Stimulated activated CD8-positive, alpha-beta memory T cell treated with anti-CD3 and anti-CD28 coated beads, Interleukin-12 subunit alpha, Interleukin-12 subunit beta, amount 100 ng/mL, for 1 hour (primary cell): ENCODE measurements around the gene SUCO.
"Not testable (repeated sequence)": the region's sequence is repeated elsewhere in the genome, so short reads cannot be mapped to it uniquely, and the experiment has no call there.

Source experiments
- DNase-seq: peaks from one replicate; pipeline ENCODE4 v3.0.0-alpha.2; 2020; ENCODE audit warnings: low read depth

SUCO gene

DNA sequence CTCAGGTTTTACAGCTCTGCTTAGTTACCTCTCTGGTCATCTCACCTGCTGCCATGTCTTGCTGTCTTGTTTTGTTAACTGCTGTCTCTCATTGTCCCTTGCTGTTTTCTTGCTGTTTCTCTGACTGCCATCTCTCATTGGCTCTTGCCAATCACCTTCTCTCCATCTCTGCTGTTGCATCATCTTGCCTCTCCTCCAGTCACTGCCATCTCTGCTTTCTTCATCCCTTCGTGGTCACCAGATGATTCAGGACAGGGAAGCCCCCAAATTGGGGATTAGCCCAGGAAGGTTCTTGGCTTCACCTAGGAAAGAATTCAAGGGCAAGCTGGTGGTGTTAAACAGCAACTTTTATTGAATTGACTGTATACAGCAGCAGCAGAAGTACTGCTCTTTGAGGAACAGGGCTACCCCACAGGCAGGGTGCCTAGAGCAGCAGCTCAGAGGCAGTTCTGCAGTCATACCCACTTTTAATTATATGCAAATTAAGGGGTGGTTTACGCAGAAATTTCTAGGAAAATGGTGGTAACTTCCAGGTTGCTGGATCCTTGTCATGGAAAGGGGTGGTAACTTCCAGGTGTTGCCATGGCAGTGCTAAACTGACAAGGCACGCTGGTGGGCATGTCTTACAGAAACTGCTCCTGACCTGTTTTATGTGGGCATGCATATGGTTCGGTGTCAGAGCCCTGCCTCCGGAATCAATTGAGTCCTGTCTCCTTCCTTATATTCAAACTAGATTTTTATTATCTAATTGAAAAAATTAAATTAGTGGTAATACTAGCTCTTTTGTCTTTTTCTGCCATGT lies 33.4 kb downstream of the SUCO start:
- DNase-seq: no peak

DNA sequence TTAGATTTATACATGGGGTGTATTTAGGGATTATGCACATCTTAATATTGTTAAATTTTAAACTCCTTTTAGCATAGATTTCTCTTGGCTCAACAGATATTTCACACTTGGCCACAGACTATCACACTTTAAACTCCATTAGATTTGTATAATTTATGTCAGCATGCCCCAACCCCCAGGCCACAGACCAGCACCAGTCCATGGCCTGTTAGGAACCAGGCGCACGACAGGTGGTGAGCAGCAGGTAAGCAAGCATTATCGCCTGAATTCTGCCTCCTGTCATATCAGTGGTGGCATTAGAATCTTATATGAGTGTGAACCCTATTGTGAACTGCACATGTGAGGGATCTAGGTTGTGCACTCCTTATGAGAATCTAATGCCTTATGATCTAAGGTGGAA lies 34.8 kb downstream of the SUCO start:
- DNase-seq: no peak

DNA sequence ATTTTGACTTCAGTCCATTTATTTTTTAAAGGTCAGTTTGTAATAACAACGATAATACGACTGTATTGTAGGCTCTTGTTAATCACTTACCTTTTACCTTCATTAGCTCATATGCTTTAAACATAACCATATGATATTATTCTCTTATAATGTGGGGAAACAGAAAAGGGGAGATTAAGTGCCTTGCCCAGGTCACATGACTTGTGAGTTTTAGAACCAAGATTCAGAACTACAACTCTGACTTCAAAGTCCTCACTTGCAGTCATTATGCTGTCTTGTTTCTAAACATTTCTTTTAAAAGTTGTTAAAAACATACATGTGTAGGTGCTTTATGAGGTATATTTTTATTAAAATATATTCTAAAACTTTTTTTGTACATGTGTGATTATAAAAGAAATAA lies 41.1 kb downstream of the SUCO start:
- no peak for DNase-seq

GRCh38 chr1:172578586-172578985 lies 45.6 kb downstream of the SUCO start:
- no peak for DNase-seq

- no peak for DNase-seq
Measured at GRCh38 chr1:172581273-172581672, 48.3 kb downstream of the SUCO start.

DNA sequence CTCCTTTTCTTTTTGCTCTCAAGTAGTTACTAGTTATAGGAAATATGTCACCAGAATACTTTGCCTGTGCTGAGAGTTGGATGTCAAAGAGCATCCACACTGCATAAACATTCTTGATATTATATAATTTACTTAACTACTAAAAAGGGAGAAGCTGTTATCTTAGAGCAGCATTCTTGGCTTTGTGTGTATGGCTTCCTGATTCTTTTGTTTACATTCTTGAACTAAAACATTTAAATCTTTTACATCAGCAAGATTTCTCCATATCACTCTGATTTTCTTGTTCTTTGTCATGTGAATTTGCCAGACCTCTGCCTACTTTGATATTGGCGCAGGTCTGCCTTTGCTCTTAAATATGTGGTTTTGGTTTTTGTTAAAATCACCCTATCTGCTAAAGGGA lies 48.8 kb downstream of the SUCO start:
- no peak for DNase-seq

DNA sequence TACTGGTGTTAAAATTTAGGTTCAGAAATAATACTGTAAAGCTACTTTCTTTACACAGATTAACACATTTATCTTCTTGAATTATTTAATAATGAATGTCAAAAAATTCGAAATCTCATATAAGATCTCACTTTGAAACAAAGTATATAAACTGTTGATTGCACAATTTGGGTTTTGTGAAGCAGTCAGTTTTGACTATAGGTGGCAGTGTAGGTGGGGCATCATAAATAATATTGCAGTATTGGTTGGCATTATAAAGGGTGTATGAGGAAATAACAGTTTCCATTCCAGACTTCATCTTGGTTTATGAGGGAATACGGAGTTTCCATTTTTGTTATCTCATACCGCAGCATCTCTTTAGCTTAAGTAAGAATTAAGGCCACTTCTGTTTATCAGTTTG lies 49.9 kb downstream of the SUCO start:
- no peak for DNase-seq

DNA sequence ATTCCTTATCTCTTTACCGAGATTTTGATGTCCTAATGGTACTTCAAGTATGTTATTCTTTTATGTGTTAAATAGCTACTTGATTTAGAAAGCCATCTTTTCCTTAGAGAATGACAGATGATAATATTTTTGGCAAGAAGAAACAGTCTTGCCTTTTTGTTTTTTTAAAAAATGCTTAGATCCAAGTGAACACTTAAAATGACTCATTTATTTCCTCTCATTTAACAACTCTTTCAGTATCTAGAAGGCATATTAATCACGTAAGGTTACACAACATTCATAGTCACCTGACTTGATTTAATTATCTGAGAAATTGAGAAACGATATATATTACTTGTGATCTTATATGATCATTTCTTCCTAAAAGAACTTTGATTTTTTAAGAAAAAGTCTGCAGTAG lies 52.4 kb downstream of the SUCO start:
- no peak for DNase-seq

DNA sequence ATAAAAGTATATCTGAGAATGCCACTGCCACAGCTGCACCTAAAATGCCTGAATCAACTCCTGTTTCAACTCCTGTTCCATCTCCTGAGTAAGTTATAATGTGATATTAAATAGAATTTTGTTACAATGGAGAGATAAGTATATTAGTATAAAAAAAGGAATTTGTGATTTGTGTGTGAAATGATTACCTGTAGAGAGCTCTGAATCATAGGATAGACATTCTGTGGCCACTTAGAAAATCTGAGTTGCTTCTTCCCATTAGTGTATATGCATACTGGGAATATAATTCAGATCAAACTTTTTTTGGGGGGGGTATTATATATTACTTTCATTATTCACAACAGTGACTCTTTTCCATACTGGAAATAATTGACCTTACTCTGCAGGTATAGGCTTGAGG lies 52.9 kb downstream of the SUCO start:
- DNase-seq: no peak

DNA sequence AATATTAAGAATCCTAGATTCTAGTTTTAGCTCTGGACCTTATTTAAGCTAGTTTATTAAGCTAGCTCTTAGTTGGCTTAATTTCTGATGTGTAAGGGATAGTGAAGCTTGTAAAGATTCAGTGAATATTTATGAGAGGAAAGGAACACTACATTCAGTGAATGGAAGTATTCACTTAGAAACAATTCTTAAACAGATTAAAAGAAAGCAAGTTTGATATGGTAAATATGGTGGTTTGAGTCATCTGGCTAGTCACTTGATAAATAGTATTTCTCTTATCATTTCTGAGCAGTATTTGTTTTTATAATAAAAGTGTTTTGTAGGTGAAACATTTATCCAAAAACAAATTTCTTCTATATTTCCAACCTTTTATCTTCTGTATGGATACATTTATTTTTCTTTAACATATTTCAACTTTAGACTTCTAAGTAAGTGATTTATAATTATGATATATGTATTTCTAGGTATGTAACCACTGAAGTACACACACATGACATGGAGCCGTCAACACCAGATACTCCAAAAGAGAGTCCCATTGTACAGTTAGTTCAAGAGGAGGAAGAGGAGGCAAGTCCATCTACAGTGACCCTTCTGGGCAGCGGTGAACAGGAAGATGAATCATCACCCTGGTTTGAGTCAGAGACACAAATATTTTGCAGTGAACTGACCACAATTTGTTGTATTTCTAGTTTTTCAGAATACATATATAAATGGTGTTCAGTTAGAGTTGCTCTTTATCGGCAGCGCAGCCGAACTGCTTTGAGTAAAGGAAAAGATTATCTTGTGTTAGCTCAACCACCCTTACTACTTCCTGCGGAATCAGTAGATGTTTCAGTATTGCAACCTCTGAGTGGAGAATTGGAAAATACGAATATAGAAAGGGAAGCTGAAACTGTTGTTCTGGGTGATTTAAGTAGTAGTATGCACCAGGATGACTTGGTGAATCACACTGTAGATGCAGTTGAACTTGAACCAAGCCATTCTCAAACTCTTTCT lies 55.6 kb downstream of the SUCO start:
- no peak for DNase-seq

- DNase-seq: no peak
Measured at GRCh38 chr1:172589553-172589952, 56.6 kb downstream of the SUCO start.

DNA sequence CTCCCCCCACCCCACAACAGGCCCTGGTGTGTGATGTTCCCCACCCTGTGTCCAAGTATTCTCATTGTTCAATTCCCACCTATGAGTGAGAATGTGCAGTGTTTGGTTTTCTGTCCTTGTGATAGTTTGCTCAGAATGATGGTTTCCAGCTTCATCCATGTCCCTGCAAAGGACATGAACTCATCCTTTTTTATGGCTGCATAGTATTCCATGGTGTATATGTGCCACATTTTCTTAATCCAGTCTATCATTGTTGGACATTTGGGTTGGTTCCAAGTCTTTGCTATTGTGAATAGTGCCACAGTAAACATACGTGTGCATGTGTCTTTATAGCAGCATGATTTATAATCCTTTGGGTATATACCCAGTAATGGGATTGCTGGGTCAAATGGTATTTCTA lies 58.5 kb downstream of the SUCO start:
- DNase-seq: not testable (repeated sequence)

GRCh38 chr1:172595066-172595465 lies 62.1 kb downstream of the SUCO start:
- not testable (repeated sequence) for DNase-seq

DNA sequence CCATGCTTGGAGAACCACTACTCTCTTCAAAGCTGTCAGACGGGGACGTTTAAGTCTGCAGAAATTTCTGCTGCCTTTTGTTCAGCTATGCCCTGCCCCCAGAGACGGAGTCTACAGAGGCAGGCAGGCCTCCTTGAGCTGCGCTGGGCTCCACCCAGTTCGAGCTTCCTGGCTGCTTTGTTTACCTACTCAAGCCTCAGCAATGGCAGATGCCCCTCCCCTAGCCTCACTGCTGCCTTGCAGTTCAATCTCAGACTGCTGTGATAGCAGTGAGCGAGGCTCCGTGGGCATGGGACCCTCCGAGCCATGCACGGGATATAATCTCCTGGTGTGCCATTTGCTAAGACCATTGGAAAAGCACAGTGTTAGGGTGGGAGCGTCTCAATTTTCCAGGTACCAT lies 63.8 kb downstream of the SUCO start:
- not testable (repeated sequence) for DNase-seq

- no peak for DNase-seq
Measured at GRCh38 chr1:172599912-172600311, 67.0 kb downstream of the SUCO start.

- no peak for DNase-seq
Measured at GRCh38 chr1:172600615-172601014, 67.7 kb downstream of the SUCO start.

- DNase-seq: no peak
Measured at GRCh38 chr1:172601046-172601630, 68.2 kb downstream of the SUCO start.

- DNase-seq: no peak
Measured at GRCh38 chr1:172602706-172603105, 69.8 kb downstream of the SUCO start.

DNA sequence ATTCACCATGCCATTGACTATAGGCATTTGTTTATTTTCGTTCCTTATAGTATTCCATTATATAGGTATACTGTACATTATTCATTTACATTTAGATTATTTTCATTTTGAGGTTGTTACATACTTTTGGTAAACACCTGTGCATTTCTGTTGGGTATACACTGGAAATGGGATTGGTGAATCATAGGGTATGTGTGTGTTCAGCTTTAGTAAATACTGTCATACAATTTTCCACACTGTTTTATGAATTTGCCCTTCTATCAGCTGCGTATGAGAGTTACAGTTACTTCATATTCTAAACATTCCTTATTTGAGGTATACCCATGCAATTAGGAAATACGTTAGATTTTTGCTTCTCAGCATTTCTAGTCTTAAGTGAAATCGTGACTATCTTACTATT lies 70.9 kb downstream of the SUCO start:
- no peak for DNase-seq

GRCh38 chr1:172605641-172606040 lies 72.7 kb downstream of the SUCO start:
- DNase-seq: no peak

DNA sequence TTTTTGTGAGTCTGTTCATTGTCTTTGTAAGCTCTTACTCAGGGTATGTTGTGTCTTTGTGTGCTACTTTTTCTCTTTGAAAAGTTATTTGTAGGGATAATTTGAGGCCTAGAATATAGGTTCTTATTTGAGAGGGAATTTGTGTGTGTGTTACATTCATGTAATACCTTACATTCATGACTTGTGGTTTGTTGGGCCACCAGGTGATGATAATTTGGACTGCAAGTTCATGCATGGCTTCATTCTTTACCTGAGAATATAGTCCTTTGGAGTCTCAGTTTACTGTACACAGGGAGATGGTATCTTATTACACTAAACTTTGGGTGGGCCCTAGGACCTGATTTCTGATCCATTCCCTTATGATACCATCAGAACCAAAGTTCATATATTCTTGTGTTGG lies 74.2 kb downstream of the SUCO start:
- no peak for DNase-seq

DNA sequence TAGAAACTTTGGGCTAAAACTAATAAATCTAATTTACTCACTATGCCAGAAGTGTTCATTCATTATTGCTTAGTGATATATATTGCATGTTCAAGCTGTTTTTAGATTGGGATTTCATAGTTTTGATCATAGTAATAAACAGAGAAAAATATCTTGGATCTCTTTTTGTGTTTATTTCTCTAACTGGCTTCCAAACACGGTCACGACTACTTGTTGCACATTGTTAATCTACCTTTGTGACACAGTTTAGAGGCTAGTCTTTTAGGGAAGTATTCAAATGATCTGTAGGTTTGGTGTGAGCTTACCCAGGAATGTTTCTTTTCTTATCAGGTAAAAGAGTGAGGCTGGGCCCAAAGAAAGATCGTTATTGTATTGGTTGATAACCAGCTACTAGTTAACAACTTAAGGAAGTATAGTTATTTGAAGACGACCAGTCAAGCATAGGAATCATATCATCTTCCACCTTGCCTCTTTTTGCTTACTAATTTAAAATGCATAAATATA lies 75.2 kb downstream of the SUCO start:
- no peak for DNase-seq

DNA sequence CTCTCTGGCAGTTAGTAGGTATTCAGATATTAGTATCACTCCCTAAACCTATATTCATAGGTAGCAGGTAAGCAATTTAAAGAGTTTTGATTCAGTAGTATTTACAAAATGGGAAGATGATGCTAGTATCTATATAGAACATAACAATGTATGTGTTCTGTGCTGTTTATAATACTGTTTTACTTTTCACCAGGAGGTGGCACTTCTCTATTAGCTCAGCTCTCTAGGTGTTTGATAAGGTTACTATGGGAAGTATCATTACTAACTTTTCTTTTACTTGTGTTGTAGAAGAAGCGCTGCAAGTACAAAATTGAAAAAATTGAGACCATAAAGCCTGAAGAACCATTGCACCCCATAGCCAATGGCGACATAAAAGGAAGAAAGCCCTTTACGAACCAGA lies 76.6 kb downstream of the SUCO start:
- DNase-seq: no peak
